ENCODE results near the gene ADORA2A. TPM values are rescaled to one million over a fixed set of nuclear protein-coding genes. Genes with fewer than 3 reads are reported as not detected.

Gene ADORA2A
- total and polyA plus RNA-seq, 10 of the 15 experiments (the other 5 are each of a cell fraction or from before 2014, with no cell fraction given): 0.69 to 31.2 (median 18.3) TPM

GRCh38 chr22:24416095-24416494, 11.3 kb upstream of the ADORA2A start (continued):
- TF ChIP-seq ATF7 (IDR thresholded peaks at IDR 0.05; ENCODE audit: low read depth): no peak

DNA sequence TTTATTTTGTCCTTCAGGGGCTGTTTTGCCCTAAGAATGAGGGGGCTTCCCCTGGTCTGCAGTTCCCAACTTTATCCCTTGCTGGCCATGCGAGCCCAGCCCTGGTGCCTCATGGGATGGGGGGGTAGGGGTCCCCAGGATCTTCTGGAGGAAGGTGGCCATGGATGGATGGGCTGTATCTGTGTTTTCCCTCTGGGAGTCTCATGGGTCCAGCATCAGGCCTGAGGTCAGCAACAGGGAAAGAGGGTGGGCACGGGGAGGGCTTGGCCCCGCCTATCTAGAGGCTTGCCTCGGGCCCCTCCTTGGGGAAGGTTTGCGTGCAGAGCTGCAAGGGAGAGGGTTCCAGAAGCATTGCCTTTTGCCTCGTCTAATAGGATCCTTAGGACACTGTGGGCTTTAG, 10.8 kb upstream of the ADORA2A start:
- ChIA-PET SMC1A (ENCODE audit: uncharacterized antibody, unreplicated experiment) (interaction anchor here (1.3 to 1.8 kb wide), 2 partner anchors 14 to 105 kb away, joined by 3 to 4 read pairs; no protein-coding TSS in a partner anchor), POLR2A (interaction anchor here (1.0 to 1.4 kb wide), 2 partner anchors 18 to 86 kb away, joined by 3 read pairs; no protein-coding TSS in a partner anchor), RAD21 (ENCODE audit: unreplicated experiment) (interaction anchor here (1.3 kb wide), 1 partner anchor 110 kb away, joined by 3 read pairs; no protein-coding TSS in a partner anchor), CTCF (interaction anchor here (1.1 kb wide), 1 partner anchor 17 kb away, joined by 3 read pairs; no protein-coding TSS in a partner anchor)
- TF ChIP-seq ZNF217 (IDR thresholded peaks at IDR 0.05) (no peak), E4F1 (IDR thresholded peaks at IDR 0.05; ENCODE audit: borderline replicate concordance, partially characterized antibody) (no peak), CREM (IDR thresholded peaks at IDR 0.05; ENCODE audit: low read depth) (no peak), ZBTB33 (IDR thresholded peaks at IDR 0.05) (no peak), STAT3 (IDR thresholded peaks at IDR 0.05; ENCODE audit: low read depth, low read length) (no peak), ZNF687 (IDR thresholded peaks at IDR 0.05) (no peak), LARP7 (IDR thresholded peaks at IDR 0.05) (no peak), CHD1 (IDR thresholded peaks at IDR 0.05; ENCODE audit: low read depth, low read length) (no peak), MYC (IDR thresholded peaks at IDR 0.05; ENCODE audit: insufficient read depth, insufficient read length, insufficient replicate concordance, low read length, severe bottlenecking) (no peak), ZZZ3 (IDR thresholded peaks at IDR 0.05; ENCODE audit: control insufficient read depth, insufficient read length, low read depth) (no peak)
- TF ChIP-seq, protein P1, sequence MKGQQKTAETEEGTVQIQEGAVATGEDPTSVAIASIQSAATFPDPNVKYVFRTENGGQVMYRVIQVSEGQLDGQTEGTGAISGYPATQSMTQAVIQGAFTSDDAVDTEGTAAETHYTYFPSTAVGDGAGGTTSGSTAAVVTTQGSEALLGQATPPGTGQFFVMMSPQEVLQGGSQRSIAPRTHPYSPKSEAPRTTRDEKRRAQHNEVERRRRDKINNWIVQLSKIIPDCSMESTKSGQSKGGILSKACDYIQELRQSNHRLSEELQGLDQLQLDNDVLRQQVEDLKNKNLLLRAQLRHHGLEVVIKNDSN (IDR thresholded peaks at IDR 0.05; ENCODE audit: borderline replicate concordance, extremely low read length, insufficient read depth, low read depth, low read length): no peak
- Histone ChIP-seq H3K4me2 (ENCODE audit: control insufficient read depth, insufficient read depth) (no peak overlapping the region), H3K9ac (ENCODE audit: control insufficient read depth, insufficient read depth, low read length) (no peak overlapping the region), H3K79me2 (ENCODE audit: control insufficient read depth, insufficient read depth, low read length) (no peaks in the 10 kb centered on the region), H3K27me3 (replicated peaks in 1 of 2; ENCODE audit: control insufficient read depth in 2 of 2, insufficient read depth in 2 of 2, low read length in 1 of 2) (no peaks in the 10 kb centered on the region), H3K4me3 (no peak overlapping the region), H2AFZ (ENCODE audit: control insufficient read depth, low read depth, low read length) (no peak overlapping the region), H3K9me3 (replicated peaks; ENCODE audit: control insufficient read depth, insufficient read depth, low read length) (no peaks in the 10 kb centered on the region), H4K20me1 (ENCODE audit: control insufficient read depth, insufficient read depth) (no peaks in the 10 kb centered on the region), H3K4me1 (ENCODE audit: control insufficient read depth, insufficient read depth, low read length) (no peaks in the 10 kb centered on the region), H3K36me3 (ENCODE audit: control insufficient read depth in 2 of 2, insufficient read depth in 2 of 2, low read length in 1 of 2) (peaks cover 0 to 15% of the 10 kb centered on the region in 2 experiments; a peak in 3 of 4 replicates), H3K27ac (ENCODE audit: control insufficient read depth, insufficient read depth) (no peak overlapping the region)
- no peak for FAIRE-seq
- ATAC-seq: no peak
- WGBS (ENCODE audit: insufficient coverage, insufficient replicate concordance, low lambda C conversion rate, missing lambda C conversion rate): 71% methylated on average over 6 of the region's 6 CpGs
- no peak for DNase-seq (ENCODE audit: low read depth, low spot score)
- in situ Hi-C loops (cut with MboI): no loop called here
- intact Hi-C loops (cut with micrococcal nuclease; ENCODE audit: unreplicated experiment): no loop called here
- BruUV-seq (replicated peaks): no TSS peak
